Measurements from ENCODE around the gene MAPK8.
A peak's percentile ranks its signal among the peaks of the same experiment; 100 is the strongest.

The MAPK8 gene

DNA sequence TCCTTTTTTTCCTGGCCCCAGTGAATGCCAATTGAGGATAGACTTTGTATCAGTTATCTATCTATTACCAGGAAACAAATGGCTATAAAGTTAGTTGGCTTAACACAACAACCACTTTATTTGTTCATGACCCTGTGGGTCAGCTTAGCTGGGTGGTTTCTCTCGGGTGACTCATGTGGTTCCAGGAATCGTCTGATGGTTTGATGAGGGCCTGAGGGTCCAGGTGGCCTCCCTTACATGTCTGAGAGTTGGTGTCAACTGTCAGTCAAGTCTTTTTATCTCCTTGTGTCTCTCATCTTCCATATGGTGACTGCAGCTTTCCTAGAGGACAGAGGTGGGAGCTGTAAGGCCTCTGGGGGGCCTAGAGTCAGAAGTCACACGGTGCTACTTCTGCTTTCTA lies 15.3 kb upstream of the MAPK8 start:
- DNase-seq, result no peak

DNA sequence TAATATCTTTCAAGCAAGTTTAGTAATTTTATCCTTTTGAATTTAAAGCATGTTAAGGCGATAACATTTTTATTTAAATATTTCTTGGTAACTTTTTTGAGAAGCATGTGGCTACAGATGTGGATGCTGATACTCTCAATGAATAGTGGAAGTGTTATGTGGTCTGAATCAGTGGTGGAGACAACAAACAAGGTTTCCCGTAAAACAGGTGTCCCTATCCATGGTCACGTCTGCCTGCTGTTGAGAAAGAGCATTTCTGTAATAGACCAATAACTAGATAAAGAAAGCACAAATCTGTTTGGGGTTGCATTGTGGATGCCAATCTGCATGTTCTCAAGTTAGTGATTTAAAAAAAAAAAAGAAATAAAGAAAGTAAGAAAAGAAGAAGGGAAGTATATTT lies 13.9 kb upstream of the MAPK8 start:
- no peak for DNase-seq

DNA sequence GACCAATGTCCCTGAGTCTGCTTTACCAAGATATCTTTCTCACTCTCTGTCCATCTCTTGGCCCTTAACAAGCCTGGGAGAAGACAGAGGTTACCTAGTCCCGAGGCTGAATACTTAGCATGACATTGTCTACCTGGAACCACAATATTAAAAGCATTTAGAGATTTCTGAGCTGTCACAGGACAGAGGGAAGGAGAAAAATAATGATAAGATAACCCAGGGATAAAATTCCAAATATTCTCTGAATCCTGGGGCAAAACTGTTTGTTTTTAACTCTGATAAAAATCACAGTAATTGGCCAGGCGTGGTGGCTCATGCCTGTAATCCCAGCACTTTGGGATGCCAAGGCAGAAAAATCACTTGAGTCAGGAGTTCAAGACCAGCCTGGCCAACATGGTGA lies 12.0 kb upstream of the MAPK8 start:
- DNase-seq, result no peak

DNA sequence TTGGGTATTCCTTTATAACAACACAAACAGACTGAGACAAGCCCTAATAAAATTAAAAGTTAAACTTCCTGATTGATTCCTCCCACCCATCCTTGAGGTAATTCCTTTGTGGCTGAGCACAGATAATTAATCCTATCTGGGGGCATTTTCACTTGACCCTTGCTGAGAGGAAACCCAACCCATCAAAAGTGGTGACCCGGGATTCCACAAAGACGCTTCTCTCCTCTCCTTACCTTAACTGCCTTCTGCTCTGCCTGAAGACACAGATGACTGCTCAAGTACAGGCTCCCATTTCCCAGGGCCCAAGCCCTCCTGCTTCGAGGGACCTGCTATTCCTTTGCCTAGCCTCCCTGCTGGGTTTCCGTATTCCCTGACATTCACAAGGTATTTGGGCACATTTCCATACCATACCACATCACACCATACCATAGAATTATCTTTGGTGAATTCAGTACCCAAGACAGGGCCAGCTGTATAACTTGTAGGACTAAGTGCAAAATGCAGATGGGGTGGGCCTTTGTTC lies 9.8 kb upstream of the MAPK8 start:
- no peak for DNase-seq

DNA sequence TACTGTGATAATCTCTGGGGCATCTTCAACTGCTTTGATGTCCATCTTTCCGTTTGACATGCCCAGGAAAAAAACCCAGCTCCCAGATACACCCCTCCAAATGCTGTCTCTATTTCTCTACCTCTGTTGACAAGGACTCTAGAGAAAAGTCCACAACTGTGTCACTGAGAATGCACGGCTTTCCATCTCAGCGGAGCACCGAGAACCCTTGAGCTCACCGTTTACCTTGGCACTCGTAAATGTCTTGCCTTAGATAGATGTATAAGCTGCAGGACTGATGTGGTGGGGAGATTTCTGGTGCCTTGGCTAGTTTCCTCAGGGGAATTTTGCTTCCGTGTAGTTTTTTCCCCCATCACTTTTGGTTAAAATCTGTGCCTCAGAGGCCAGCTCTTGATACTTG lies 7.4 kb upstream of the MAPK8 start:
- no peak for DNase-seq

DNA sequence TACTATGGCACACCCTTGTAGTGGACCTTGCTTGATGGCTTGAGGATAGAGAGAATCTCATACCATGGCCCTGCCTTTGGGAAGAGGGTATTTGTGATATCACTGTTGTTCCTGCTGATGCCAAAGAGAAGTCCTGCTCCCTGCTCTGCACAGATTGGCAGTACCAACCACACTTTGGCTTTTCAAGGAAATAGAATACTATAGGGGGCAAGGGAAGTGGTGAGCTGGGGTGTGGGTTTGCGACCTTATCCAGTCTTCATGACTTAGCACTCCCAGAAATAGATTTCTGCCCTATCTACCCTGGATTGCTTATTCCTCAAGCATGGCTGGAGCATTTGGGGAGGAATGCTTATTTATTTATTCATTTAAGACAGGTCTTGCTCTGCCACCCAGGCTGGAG lies 6.8 kb upstream of the MAPK8 start:
- no peak for DNase-seq

DNA sequence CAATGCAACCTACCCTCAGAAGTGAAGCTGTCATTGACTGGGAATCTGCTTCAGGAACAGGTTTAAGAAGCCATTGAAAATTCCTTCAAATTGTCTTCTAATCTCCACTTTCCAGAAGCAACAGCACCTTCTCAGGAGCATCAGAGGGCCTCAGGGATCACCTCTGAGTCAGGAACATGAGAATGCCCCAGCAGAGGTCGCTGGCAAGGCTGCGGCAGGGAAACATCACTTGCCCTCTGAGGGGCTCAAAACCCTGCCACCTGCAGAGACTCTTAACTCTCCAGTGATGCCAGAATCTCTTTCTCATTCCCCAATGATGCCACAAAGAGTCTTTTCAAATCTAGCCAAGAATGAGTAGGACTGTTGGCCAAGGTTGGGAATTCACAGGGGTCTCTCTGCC lies 5.9 kb upstream of the MAPK8 start:
- peak in 1 of 56 donors; percentile 2 for DNase-seq

DNA sequence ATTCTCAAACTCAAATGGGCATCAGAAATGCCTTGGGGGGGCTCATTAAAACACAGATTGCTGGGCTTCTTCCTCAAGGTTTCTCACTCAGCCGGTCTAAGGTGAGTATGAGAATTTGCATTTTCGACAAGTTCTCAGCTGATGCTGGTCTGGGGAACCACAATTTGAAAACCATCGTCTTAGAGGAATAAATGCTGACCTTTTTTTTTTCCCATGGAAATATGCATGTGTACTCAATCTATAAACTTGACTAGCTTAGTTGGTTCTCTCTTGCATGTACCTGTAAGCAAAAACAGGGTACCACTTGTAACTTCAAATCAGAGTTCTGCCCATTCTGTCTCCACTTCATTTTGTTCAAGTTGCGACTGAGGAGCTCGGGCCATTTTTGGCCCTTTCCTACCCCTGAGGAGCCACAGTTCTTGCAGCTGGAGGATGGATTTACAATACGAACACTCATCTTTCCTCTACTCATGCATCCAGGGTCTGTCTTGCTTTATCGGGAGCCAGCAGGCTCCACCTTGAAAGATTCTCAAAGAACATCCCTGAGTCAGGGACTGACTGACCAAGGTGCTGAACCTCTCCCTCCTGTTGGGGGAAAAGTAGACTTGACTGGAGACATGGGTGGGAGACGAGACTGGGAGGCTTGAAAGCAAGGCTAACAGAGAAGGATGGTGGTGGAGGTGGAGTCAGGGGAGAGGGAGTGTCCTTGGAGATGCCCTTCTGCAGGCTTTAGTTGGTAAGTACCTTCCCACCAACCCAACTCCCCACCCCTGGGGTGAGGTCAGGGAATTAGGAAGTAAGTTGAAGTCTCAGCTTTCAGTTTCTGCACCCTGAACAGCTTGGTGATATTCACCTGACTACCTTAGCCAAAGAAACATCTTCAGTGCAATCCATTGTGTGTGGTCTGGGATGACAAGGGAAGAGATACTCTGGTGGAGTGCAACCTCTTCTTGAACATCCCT lies 3.7 kb upstream of the MAPK8 start:
- no peak for DNase-seq

DNA sequence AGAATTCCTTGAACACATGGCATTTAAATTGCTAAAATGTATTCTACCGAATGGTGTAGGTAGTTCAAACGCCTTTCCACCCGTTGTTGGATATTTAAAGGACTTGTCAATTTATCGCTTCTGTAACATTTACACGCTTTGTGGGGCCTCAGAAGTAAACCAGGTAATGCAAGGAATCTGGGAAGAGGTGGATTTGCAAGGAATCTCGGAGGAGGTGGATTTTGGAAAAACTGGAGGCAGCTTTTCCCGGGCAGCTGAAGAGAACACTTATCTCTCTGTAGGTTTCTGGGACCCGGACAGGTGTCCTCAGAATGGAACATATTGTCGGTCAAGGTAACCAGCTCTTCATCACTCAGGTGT lies 592 bp upstream of the MAPK8 start:
- no peak for DNase-seq

DNA sequence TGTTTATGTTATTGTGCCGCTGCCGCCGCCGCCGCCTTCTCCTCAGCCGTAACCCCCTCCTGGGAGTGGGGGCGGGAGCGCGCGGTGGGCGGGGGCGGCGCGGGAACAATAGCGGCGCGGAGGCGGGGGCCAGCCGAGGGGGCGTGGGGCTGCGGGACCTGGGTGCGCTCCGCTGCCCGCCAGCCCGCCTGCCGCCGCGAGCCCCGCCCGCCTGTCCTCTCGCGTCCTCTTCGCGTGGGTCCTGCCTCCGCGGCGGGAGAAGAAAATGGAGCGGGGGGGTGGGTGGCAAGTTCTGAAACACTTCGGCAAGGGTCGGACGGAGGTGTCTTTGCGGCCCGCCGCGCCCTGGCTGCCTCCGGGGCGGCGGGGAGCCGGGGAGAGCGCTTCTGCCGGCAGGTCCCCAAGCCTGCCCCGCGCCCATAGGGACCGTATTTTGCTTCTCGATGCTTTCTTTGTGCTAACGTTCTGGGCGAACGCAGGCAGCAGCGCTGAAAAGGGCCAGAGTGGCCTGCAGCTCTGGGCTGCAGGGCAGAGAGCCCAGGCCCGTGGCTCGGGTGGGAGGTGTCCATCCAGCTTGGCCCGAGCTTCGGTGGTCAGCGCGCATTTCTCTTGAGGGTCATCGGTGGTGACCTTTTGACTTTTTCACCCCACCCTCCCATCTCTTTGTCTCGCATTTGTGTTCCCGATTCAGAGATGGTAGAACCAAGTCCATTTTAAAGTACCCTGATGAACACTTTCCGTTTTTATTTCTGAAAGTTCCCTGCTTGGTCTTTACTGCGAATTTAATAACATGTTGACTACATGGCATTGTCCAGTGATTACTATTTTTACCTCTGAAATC lies 613 bp downstream of the MAPK8 start:
- DNase-seq, result peak in 35 of 56 donors; percentile 26 to 90 (median 72)

DNA sequence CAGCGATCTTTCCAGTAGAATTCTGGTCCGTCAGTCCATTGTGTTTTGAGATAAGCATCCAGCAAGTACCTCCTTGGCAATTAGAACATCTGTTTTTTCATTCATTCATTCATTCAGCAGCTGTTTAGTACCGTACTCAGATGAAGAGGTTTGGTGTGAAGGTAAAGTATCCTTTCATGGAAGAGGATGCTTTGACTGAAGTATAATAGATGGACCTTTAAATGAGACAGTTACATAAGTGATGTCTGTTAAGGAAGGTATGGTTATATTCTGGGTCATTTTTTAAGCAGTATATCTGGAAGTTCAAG lies 1.2 kb downstream of the MAPK8 start:
- DNase-seq, result no peak

DNA sequence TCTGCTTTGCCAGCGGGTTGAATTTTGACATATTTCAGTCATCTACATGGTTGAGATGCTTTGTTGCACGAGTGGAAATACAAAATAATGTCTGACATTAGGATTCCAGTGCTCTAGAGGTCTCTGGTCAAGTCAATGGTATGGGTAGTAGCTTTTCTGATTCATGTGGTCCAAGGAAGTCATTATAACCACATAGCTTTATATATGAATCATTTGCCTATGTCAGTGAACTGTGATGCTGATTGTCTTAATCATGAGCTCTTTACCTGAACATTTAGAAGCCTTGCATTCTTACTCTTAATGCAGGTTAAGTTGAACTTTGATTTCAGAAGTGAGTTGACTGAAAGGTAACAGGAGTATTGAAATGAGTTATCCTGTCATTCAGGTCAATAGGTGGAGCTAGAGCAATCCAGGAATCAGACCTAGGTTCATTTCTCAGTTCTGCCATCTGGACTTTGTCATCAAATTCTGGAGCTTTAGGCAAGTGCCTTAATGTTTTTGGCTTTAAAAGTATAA lies 3.3 kb downstream of the MAPK8 start:
- DNase-seq, result no peak

DNA sequence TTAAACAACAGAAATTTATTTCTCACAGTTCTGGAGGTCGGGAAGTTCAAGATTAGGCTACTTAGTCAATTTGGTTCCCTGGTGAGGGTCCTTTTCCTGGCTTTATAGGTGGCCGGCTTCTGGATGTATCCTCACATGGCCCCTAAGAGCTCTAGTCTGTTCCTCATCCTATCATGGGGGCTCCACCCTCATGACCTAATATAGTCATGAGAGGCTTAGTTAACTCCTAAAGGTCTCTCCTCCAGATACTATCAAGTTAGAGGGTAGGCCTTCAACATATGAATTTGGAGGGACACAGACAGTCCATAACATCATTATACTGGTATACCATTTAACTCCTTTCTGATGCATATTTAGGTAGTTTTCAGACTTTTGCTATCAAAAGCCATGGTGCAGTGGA lies 7.6 kb downstream of the MAPK8 start:
- DNase-seq, result no peak

DNA sequence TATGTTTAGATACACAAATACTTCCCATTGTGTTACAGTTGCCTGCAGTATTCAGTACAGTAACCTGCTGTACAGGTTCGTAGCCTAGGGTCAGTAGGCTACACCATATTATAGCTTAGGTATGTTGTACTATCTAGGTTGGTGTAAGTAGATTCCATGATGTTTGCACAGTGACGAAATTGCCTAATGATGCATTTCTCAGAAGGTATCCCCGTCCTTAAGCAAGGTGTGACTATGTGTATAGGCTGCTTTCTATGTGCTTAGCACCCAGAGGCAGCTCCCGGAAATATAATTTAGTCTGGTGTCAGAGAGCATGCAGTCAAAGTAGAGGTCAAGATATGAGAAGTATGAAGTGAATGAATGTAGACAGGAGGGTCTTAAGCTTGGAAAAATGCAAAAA lies 9.8 kb downstream of the MAPK8 start:
- no peak for DNase-seq

DNA sequence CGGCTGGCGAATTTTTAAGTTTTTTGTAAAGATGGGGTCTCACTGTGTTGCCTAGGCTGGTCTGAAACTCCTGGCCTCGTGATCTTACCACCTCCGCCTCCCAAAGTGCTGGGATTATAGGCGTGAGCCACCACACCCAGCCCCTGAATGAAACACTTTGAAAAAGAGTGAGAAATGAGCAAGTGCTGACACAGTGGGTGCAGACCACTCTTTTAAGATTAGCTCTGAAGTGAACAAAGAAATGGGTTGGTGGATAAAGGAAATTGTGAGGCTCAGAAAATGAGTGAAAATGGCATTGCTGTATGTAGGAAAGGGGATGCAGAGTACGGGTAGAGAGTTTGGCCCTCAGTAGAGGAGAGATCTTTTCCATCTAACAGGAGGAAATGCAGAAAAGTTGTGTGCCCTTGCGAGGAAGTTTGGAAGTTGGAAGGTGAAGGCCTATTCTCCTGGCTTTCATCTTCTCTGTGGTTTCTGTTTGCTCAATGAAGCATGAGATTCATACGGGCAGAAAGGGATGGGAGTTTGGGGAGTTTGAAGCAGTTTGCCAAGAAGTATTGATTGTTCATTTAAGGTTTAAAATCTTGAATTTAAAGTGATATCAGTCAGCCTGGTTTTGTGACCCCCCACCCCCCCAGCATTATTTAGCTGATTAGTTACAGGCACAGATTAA lies 11.0 kb downstream of the MAPK8 start:
- no peak for DNase-seq

DNA sequence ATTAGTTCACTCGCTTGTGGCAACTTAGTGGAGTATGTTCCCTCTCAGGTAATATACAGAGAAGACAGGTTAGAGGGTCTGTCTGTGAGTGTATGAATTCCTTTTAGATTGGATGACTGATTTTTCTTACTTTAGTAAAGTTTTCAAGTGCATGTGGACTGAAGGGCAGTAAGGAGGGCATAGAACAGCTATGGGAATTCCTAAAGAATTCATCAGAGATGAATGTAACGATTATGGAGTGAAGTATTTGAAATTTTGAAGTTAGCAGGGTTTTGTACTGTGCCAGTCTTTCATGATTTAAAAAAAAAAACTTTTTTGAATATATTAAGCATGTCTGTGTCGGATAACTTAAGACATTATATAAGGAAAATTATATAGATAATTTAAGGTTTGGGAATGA lies 15.5 kb downstream of the MAPK8 start:
- DNase-seq, result no peak

DNA sequence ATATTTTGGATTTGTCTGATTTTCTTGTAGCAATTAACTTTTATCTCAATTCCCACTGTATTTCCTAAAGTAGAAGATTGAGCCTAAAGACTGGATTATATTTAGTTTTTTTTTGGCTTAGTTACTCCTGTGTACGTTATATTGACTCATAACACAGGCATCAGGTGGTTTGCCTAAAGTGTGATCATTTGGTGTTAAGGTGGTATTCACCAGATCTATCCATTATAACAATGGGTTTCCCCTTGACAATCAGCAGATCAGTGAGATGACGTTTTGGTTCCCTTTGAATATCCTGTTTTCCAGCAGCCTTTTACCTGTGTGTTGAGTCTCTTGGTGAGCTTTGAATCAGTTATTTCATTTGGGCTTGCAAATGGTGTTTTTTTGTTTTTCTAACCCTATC lies 18.1 kb downstream of the MAPK8 start:
- DNase-seq, result no peak

DNA sequence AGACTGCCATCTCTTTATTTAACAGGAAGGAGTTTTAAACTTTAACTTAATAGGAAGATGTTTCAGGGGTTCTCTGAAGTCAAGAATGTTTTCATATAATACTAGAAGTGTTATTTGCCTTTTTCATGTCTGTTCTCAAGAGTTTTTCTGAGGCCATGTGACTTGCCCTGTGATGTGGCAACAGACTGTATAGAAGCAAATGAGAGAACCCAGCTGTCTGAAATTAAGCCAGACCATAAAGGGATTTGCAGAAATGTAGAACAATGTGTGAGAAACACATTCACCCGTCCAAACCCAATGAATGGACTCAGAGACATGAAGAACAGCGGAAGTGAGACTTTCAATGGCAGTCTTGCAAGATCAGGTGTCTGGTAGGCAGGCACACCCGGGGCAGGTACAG lies 23.8 kb downstream of the MAPK8 start:
- DNase-seq, result no peak

DNA sequence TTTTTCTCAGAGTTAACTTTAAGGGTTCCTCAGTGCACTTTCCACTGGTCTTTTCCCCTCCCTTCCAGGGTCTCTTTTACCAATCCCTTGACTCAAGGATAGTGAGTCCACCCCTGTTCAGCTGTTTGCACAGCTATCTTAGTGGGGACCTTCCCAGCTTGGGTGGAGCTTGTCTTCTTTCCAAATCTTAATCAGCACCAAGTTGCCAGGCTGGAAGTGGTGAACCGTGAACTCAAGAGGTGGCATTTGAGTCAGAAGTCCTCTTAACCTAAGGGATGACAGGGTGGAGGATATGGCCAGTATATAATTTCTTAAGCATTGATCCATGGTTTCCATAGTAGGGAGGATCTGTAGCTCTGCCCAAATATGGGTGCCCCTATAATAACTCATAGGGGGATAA lies 25.0 kb downstream of the MAPK8 start:
- no peak for DNase-seq

DNA sequence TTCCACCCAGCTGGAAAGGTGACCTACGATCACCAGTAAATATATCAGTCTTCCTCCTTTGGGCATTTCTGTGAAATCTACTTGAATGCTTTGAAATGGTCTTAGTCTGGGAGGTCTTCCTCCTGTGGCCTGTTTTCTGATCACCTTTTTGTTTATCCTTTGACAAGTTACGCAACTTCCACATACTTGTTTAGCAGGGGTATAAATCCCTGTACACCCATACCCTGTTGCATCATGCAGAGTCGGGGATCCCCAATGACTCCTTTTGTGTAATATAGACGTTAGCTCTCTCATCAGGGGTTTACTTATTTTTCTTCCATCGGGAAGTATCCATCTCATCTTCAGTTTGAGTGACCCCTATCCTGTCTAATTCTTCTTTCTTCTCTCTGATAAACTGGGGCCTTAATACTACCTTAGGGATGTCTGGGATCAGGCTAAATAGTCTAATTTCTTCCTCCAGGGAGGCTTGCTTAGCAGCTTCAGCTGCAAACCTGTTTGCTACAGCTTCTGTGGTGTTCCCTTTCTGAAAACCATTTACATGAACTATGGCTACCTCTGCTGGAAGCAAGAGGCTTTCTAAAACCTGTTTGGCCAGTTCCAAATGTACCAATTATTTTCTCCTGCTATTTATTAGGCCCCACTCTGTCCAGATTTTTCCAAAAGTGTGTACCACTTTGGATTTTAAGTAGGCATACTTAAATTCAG lies 25.8 kb downstream of the MAPK8 start:
- DNase-seq, result no peak

DNA sequence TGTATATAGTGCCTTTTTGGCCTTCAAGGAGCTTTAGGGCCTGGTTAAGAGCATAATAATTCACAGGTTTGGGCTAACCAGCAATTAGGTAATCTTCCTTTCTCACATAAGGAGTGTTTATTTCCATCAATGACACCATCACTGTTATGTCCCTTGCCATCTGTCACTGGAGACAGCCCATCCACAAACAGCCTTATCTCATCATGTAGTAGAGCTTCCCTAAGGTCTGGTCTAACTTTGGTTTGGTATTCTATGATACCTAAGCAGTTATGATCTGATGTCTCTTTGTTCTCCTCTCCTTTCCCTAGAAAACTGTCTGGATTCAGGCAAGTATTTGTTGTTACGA lies 26.4 kb downstream of the MAPK8 start:
- DNase-seq, result no peak

Data from amygdala (tissue), 56 donors.